GM19438 (cell line): ENCODE measurements around the gene CYSTM1.
"Not testable (repeated sequence)": the region's sequence is repeated elsewhere in the genome, so short reads cannot be mapped to it uniquely, and the experiment has no call there.

Source experiments
- ATAC-seq: cut with Tn5 transposase; IDR thresholded peaks from one replicate; pipeline ENCODE4 v1.9.1; 2021; ENCODE audit warnings: low read depth; ENCODE audit not compliant: unreplicated experiment

The CYSTM1 gene

GRCh38 chr5:140175367-140176030 lies 511 bp downstream of the CYSTM1 start:
- peak; percentile 54 for ATAC-seq

GRCh38 chr5:140176031-140176387 lies 1.0 kb downstream of the CYSTM1 start:
- no peak for ATAC-seq

GRCh38 chr5:140178086-140178410 lies 3.1 kb downstream of the CYSTM1 start:
- ATAC-seq: no peak

DNA sequence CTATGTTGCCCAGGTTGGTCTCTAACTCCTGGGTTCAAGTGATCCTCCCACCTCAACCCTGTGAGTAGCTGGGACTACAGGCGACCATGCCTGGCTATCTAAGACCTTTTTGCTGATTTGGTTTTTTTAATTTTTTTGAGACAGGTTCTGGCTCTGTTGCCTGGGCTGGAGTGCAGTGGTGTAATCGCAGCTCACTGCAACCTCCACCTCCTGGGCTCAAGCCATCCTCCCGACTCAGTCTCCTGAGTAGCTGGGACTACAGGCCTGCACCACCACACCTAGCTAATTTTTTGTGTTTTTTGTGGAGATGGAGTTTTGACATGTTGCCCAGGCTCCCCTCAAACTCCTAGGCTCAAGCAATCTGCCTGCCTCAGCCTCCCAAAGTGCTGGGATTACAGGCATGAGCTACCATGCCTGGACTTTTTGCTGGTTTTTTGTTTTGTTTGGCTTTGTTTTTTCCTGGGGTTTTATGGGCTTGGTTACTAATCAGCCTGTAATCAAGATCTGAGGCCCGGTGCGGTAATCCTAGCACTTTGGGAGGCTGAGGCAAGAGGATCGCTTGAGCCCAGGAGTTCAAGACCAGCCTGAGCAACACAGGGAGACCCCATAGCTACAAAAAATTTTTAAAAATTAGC lies 3.6 kb downstream of the CYSTM1 start:
- ATAC-seq: no peak

DNA sequence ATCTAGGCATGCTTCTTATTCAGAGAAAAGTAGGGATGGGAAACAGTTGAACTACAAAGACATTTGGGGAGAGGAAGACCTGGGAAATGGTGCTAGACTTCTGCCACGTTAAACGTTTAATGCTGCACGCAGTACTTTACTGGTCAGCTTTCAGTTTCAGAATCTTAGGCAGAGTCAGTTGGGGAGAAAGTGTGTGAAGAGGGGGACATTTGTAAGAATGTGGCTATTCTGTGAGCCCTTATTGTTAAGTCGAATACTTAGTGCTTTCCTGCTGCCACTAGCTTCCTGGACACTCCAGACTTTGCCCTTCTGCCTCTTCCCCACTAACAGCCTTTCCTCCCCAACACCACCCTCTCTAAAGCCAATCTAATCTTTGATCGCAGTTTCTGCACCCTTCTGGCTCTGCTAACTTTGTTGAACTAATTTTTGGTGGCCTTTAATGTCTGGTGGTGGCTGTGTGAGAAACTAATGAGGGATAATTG lies 6.1 kb downstream of the CYSTM1 start:
- no peak for ATAC-seq

GRCh38 chr5:140181525-140181924 lies 6.5 kb downstream of the CYSTM1 start:
- ATAC-seq: no peak

DNA sequence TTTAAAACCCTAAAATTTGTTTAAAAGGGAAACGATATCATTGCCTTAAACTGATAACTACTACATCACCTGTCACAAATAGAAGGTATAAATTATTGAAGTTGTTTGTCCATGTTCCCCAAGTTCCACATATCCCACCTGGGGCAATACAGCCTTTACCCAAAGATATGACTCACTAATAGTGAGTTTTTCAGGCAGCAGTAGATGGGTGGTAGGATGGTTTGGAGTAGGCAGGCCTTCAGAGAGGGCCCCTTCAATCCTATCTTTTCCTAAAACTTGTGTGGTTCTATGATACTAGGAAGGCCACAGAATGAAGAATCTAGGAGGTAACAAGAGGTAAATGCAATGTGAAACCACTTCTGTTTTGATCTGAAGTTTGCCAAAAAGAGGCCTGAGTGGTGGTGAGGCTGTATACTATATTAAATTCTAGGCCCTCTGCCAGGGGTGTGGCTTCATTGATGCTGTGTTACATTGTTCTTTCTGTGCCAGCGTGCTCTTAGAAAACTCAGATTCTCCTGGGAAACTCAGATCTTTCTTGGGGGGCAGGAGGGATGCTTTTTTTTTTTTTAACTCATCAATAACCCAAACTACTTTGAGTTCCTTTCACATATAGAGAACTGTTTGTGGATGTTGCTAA lies 7.2 kb downstream of the CYSTM1 start:
- ATAC-seq: no peak

- no peak for ATAC-seq
Measured at GRCh38 chr5:140182803-140183367, 7.9 kb downstream of the CYSTM1 start.

DNA sequence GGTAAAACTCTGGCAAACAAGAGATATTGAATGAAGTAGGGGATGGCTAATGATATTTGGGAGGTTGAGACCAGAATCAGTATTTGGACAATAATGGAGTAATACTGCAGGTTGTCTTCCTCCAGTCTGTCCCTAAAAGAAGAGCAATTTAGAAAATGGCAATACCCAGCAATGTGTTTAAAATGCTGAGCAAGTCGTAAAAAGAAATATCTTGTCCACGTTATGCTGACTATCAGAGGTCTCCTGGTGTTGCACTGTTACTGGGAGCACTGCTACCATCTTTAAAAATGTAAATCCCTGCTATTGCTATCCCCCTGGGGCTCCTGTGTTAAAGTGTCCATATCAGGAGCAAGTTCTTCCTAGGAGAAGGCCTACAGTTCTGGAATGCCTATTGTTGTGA lies 10.4 kb downstream of the CYSTM1 start:
- no peak for ATAC-seq

DNA sequence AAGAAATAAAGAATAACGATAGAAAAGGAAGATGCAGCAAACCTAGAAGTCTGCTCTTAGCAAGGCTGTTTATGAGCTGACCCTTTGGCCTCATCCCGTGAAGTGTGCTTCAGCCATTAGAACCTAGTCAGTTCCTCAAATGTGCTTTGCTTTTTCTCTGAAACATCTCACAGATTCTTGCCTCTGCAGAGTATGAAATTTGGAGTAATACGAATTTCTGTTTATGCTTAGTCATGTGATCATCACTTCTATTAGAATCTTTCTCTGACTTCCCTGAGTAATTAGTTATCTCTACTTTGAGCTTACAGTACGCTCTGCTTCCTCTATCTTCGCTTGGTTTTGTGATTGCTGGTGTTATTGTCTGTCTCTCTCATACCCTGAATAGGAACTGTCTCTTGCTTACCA lies 11.3 kb downstream of the CYSTM1 start:
- no peak for ATAC-seq

GRCh38 chr5:140189253-140189652 lies 14.3 kb downstream of the CYSTM1 start:
- ATAC-seq: no peak

GRCh38 chr5:140189977-140190871 lies 15.2 kb downstream of the CYSTM1 start:
- no peak for ATAC-seq

- ATAC-seq: no peak
Measured at GRCh38 chr5:140190872-140191218, 15.9 kb downstream of the CYSTM1 start.

DNA sequence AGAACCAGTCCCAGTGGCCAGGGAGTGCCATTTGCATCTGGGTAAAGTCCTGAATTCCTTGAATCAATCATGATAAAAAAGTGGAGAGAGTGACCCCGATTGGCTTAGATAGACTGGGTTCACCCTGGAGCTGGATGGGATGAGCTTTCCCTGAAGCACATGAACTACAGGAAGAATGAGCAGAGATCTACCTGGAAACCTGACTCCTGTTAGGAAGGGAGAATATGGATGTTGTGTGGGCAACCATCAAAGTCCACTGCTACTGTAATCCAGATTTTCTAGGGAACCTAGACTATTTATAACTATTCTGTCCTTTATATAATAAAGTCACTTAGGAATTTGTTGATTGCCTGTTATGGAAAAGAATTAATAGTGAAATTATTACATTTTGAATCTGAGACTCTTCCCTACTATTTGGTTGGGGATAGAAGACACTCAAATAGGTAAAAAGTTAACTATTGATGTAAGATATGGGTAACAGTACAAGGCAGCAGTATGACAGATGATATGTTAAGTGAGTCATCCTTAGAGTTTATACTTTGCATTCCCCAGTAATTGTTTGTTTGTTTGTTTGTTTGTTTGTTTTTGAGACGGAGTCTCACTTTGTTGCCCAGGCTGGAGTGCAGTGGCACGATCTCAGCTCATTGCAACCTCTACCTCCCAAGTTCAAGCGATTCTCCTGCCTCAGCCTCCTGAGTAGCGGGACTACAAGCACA lies 17.9 kb downstream of the CYSTM1 start:
- ATAC-seq: no peak

DNA sequence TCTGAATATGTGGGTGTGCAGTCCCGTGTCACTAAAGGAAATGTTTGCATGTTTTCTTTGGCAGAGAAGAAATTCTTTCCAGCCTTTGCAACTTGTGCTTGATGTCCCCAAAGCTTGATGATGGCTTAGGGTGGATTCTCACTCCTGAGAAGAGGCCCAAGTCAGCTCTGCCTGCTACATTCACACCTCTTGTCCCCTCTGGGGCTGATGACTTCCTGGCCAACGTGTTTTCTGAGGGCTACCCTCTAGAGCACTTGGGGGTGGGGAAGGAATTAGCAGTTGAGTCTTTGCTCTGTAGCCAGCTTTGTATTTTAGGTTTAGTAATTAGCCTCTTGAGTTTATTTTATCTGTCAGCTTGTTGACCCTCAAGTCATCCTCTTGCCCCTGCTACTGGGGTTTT lies 19.7 kb downstream of the CYSTM1 start:
- ATAC-seq: no peak

DNA sequence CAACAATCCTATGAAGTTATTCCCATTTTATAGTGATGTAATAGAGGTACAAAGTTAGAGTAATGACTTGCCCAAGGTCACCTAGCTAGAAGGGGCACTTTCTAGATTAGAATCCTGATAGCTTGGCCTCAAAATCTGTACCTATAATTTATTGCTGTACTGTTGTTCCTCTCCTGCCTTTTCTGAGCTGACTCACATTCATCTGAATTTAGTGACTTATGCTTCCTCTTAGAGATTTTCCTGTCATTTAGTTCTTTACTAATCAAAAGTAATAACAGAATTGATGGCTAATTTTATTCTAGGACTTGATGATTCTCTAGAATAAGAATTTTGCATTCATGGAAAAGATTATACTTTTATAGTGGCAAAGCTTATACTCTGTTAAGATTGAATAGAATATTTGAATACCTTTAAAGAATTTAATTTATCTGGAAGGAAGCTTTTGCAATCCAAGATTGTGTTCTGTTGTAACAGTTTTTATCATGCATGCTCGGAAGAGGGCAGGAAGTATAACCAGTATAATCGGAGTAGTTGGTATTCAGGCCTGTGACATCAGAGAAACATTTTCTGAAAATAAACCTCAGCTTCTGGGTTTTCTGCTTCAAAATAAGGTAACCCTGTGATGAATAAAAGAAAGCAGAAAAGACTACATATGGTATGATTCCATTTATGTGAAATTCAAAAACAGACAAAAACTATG lies 21.3 kb downstream of the CYSTM1 start:
- no peak for ATAC-seq

GRCh38 chr5:140197023-140197422 lies 22.0 kb downstream of the CYSTM1 start:
- ATAC-seq: no peak

- not testable (repeated sequence) for ATAC-seq
Measured at GRCh38 chr5:140198915-140199314, 23.9 kb downstream of the CYSTM1 start.

DNA sequence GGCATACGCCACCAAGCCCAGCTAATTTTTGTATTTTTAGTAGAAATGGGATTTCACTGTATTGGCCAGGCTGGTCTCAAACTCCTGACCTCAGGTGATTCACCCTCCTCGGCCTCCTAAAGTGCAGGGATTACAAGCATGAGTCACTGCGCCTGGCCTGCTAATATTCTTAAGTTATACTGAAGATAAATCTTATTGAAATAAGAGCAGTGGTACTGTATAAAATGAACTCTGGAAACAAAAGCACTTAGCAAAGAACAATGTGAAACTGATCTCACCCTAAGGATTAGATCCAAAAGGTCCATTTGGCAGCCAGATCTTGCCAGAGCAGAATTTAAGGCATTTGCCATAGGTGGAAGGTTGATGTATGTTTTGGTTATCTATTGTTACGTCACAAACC lies 27.1 kb downstream of the CYSTM1 start:
- no peak for ATAC-seq

DNA sequence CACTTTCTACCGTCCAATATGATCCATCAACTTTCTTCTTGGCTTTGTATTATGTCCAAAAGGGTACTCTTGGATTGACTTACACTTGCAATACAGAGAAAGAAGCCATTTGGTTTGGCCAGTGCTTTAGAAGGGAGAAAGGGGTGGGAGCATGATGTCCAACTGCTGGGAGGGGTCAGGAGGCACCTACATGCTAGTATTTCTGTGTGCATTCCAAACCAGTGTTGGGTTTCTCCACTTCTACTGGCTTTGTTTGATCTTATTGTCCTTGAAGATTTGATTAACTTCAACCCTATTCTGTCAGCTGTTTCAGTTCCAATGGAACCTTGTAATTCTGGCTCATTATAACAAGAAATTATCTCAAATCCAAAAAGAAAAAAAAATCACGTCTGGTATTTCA lies 27.6 kb downstream of the CYSTM1 start:
- no peak for ATAC-seq
